ENCODE measurements around the gene KHDC1.
"Not testable (repeated sequence)": the region's sequence is repeated elsewhere in the genome, so short reads cannot be mapped to it uniquely, and the experiment has no call there.

Gene KHDC1

GRCh38 chr6:73248192-73248903 is 14.6 kb downstream of the KHDC1 start:
- DNase-seq = no peak

GRCh38 chr6:73242001-73242400 is 21.0 kb downstream of the KHDC1 start:
- no peak for DNase-seq

GRCh38 chr6:73240730-73241129 is 22.3 kb downstream of the KHDC1 start:
- DNase-seq = no peak

GRCh38 chr6:73236144-73236750 is 26.7 kb downstream of the KHDC1 start:
- DNase-seq = no peak

GRCh38 chr6:73234733-73235132 is 28.3 kb downstream of the KHDC1 start:
- DNase-seq = no peak

GRCh38 chr6:73233971-73234370 is 29.0 kb downstream of the KHDC1 start:
- DNase-seq = not testable (repeated sequence)

- no peak for DNase-seq
Measured at GRCh38 chr6:73233048-73233447, 29.9 kb downstream of the KHDC1 start.

GRCh38 chr6:73231986-73232391 is 31.0 kb downstream of the KHDC1 start:
- DNase-seq = no peak

- DNase-seq = no peak
Measured at GRCh38 chr6:73227606-73228255, 35.3 kb downstream of the KHDC1 start.

- DNase-seq = no peak
Measured at GRCh38 chr6:73225396-73225795, 37.6 kb downstream of the KHDC1 start, which contains the start of gene KHDC1L. TSS of gene KHDC1L (minus strand) at chr6:73225496. CDS start at chr6:73225408, 88 bp downstream.

GRCh38 chr6:73216859-73217258 is 46.1 kb downstream of the KHDC1 start:
- DNase-seq = no peak

GRCh38 chr6:73209117-73209516 is 53.9 kb downstream of the KHDC1 start:
- no peak for DNase-seq

GRCh38 chr6:73207221-73207837 is 55.7 kb downstream of the KHDC1 start:
- no peak for DNase-seq

GRCh38 chr6:73204252-73204651 is 58.7 kb downstream of the KHDC1 start:
- no peak for DNase-seq

GRCh38 chr6:73203098-73203497 is 59.9 kb downstream of the KHDC1 start:
- DNase-seq = no peak

- DNase-seq = no peak
Measured at GRCh38 chr6:73200735-73201134, 62.3 kb downstream of the KHDC1 start.

GRCh38 chr6:73200247-73200646 is 62.7 kb downstream of the KHDC1 start:
- no peak for DNase-seq

GRCh38 chr6:73194744-73195143 is 68.3 kb downstream of the KHDC1 start:
- DNase-seq = no peak

GRCh38 chr6:73193302-73193701 is 69.7 kb downstream of the KHDC1 start:
- not testable (repeated sequence) for DNase-seq

Data from CD4-positive, alpha-beta T cell treated with Interleukin-10 for 1 hour (primary cell).